Muscle layer of colon (tissue), 2 donors: ENCODE results near the gene FABP7.

Source experiments
- H3K27ac ChIP-seq: one replicate; pipeline ENCODE4 v1.7.0; 2013; ENCODE audit warnings: low read depth, mild to moderate bottlenecking, low read length, moderate library complexity
- H3K27me3 ChIP-seq, 2 donors: one replicate each; pipeline ENCODE4 v1.7.0; 2013; ENCODE audit warnings: low read length in 2 of 2, mild to moderate bottlenecking in 2 of 2; ENCODE audit not compliant: insufficient read depth in 2 of 2, control insufficient read depth in 1 of 2
- H3K36me3 ChIP-seq: one replicate; pipeline ENCODE4 v1.7.0; 2013; ENCODE audit warnings: mild to moderate bottlenecking, low read length; ENCODE audit not compliant: insufficient read depth
- H3K4me1 ChIP-seq: one replicate; pipeline ENCODE4 v1.7.0; 2013; ENCODE audit warnings: mild to moderate bottlenecking, low read length; ENCODE audit not compliant: insufficient read depth
- H3K4me3 ChIP-seq, 2 donors: one replicate each; pipeline ENCODE4 v1.7.0; 2013; ENCODE audit warnings: low read length in 2 of 2, low read depth in 1 of 2, mild to moderate bottlenecking in 1 of 2, moderate library complexity in 1 of 2
- H3K9ac ChIP-seq: one replicate; pipeline ENCODE4 v1.7.0; 2013; ENCODE audit warnings: low read length
- H3K9me3 ChIP-seq: one replicate; pipeline ENCODE4 v1.7.0; 2013; ENCODE audit warnings: mild to moderate bottlenecking, low read length
- donor health status: abdominal sarcoma.
- donor health status: Adenocarcinoma of cecum.

FABP7 gene

GRCh38 chr6:122817766-122818165 lies 38.2 kb downstream of the FABP7 start:
- H3K27me3 ChIP-seq = no peaks in the 10 kb centered on the region
- no peaks in the 10 kb centered on the region for H3K9me3 ChIP-seq
- H3K27ac ChIP-seq = no peak overlapping the region
- no peaks in the 10 kb centered on the region for H3K4me1 ChIP-seq
- no peak overlapping the region for H3K4me3 ChIP-seq
- H3K9ac ChIP-seq = no peak overlapping the region
- H3K36me3 ChIP-seq = no peaks in the 10 kb centered on the region

GRCh38 chr6:122818866-122819265 lies 39.4 kb downstream of the FABP7 start:
- Histone ChIP-seq H3K27ac (no peak overlapping the region), H3K27me3 (no peaks in the 10 kb centered on the region), H3K9me3 (no peaks in the 10 kb centered on the region), H3K4me3 (no peak overlapping the region), H3K9ac (no peak overlapping the region), H3K4me1 (no peaks in the 10 kb centered on the region), H3K36me3 (no peaks in the 10 kb centered on the region)

GRCh38 chr6:122821095-122821494 lies 41.6 kb downstream of the FABP7 start:
- Histone ChIP-seq H3K4me3 (no peak overlapping the region), H3K27ac (no peak overlapping the region), H3K9ac (no peak overlapping the region), H3K36me3 (no peaks in the 10 kb centered on the region), H3K4me1 (no peaks in the 10 kb centered on the region), H3K9me3 (no peaks in the 10 kb centered on the region), H3K27me3 (no peaks in the 10 kb centered on the region)

- Histone ChIP-seq H3K36me3 (no peaks in the 10 kb centered on the region), H3K27ac (no peak overlapping the region), H3K27me3 (no peaks in the 10 kb centered on the region), H3K9me3 (no peaks in the 10 kb centered on the region), H3K4me1 (no peaks in the 10 kb centered on the region), H3K9ac (no peak overlapping the region), H3K4me3 (no peak overlapping the region)
These were observed 45.6 kb downstream of the FABP7 start for GRCh38 chr6:122825163-122825562.

- Histone ChIP-seq H3K36me3 (no peaks in the 10 kb centered on the region), H3K4me1 (no peaks in the 10 kb centered on the region), H3K9me3 (no peaks in the 10 kb centered on the region), H3K9ac (no peak overlapping the region), H3K27ac (no peak overlapping the region), H3K4me3 (no peak overlapping the region), H3K27me3 (no peaks in the 10 kb centered on the region)
These were observed 49.9 kb downstream of the FABP7 start for GRCh38 chr6:122829456-122829855.

- H3K4me3 ChIP-seq = no peak overlapping the region
- no peak overlapping the region for H3K9ac ChIP-seq
- H3K27ac ChIP-seq = no peak overlapping the region
- H3K4me1 ChIP-seq = no peaks in the 10 kb centered on the region
- no peaks in the 10 kb centered on the region for H3K36me3 ChIP-seq
- no peaks in the 10 kb centered on the region for H3K9me3 ChIP-seq
- no peaks in the 10 kb centered on the region for H3K27me3 ChIP-seq
These were observed 52.0 kb downstream of the FABP7 start for GRCh38 chr6:122831511-122831910.

- no peak overlapping the region for H3K4me3 ChIP-seq
- H3K9ac ChIP-seq = no peak overlapping the region
- no peaks in the 10 kb centered on the region for H3K4me1 ChIP-seq
- no peaks in the 10 kb centered on the region for H3K9me3 ChIP-seq
- no peaks in the 10 kb centered on the region for H3K27me3 ChIP-seq
- H3K36me3 ChIP-seq = no peaks in the 10 kb centered on the region
- H3K27ac ChIP-seq = no peak overlapping the region
These were observed 52.9 kb downstream of the FABP7 start for GRCh38 chr6:122832459-122832858.

- no peaks in the 10 kb centered on the region for H3K9me3 ChIP-seq
- H3K27ac ChIP-seq = no peak overlapping the region
- H3K4me3 ChIP-seq = no peak overlapping the region
- no peaks in the 10 kb centered on the region for H3K4me1 ChIP-seq
- no peaks in the 10 kb centered on the region for H3K27me3 ChIP-seq
- H3K36me3 ChIP-seq = no peaks in the 10 kb centered on the region
- no peak overlapping the region for H3K9ac ChIP-seq
These were observed 53.5 kb downstream of the FABP7 start for GRCh38 chr6:122833021-122833491.
